ENCODE data around the gene ADRB2. TPM values are rescaled to one million over a fixed set of nuclear protein-coding genes. Genes with fewer than 3 reads are reported as not detected.

ADRB2 gene
- total and polyA plus RNA-seq, 10 of the 15 experiments (the other 5 are each of a cell fraction or from before 2014, with no cell fraction given), result 0.03 to 0.34 (median 0.18) TPM; not detected in 1

DNA sequence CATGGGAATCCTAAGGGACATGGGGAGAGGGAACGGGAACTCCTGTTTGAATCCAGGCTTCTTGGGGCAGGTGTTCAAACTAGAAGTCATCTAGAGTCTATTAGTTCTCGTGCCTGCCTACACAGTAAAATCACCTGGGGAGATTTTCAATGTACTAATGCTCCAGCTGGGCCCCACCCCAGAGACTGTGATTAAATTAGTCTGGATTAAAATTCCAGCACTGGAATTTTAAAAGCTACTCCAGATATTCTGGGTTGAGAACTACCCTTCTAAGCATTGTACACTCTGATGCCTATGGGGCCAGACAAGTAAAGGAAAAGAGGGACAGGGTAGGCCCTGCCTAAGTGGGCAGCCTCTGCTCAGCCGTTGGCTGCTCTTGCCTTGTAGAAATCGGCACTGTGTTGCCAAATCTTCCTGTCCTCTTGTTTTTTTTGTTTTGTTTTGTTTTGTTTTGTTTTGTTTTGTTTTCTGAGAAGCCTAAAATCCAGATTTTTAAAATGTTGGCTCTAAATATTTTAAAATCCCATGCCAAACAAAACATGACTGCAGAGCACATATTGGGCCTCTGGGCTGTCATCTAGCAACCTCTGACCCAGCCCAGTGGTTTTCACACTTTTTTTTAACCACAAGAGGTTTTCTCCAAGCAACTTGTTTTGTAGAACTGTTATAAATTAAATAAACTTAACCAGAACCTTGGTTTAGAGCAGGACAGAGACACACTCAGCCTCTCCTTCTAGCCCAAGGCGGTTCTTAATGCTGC lies 29.0 kb downstream of the ADRB2 start (continued):
- TF ChIP-seq ZNF592 (IDR thresholded peaks at IDR 0.05), result no peak
- no peak for TF ChIP-seq MTA3 (IDR thresholded peaks at IDR 0.05; ENCODE audit: borderline replicate concordance, low read length)
- TF ChIP-seq KAT2A (conservative IDR thresholded peaks at IDR 0.05; ENCODE audit: control insufficient read depth, low read depth, low read length), result no peak
- TF ChIP-seq JUND (IDR thresholded peaks at IDR 0.05; ENCODE audit: low read depth, low read length), result no peak
- TF ChIP-seq ZSCAN29 (IDR thresholded peaks at IDR 0.05), result no peak
- TF ChIP-seq, protein P1, sequence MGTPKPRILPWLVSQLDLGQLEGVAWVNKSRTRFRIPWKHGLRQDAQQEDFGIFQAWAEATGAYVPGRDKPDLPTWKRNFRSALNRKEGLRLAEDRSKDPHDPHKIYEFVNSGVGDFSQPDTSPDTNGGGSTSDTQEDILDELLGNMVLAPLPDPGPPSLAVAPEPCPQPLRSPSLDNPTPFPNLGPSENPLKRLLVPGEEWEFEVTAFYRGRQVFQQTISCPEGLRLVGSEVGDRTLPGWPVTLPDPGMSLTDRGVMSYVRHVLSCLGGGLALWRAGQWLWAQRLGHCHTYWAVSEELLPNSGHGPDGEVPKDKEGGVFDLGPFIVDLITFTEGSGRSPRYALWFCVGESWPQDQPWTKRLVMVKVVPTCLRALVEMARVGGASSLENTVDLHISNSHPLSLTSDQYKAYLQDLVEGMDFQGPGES (IDR thresholded peaks at IDR 0.05), result no peak
- no peak for TF ChIP-seq RCOR1 (conservative IDR thresholded peaks at IDR 0.05; ENCODE audit: low read depth, low read length)
- TF ChIP-seq REST (IDR thresholded peaks at IDR 0.05; ENCODE audit: low read depth, low read length), result no peak
- no peak for TF ChIP-seq NFYA (IDR thresholded peaks at IDR 0.05; ENCODE audit: borderline replicate concordance, low read depth, low read length)
- no peak for TF ChIP-seq EZH2 (IDR thresholded peaks at IDR 0.05; ENCODE audit: borderline replicate concordance, control insufficient read depth, low read depth, low read length)
- TF ChIP-seq BACH1 (IDR thresholded peaks at IDR 0.05; ENCODE audit: borderline replicate concordance), result no peak

Data from GM12878 (cell line).